IMR-90 (cell line): ENCODE data around the gene REPIN1. TPM values are rescaled to one million over a fixed set of nuclear protein-coding genes. Genes with fewer than 3 reads are reported as not detected.

Experiments
- ATAC-seq: fragments of 200-7000 bp; cut with Tn5 transposase; 2 replicates; pipeline ENCODE4 v1.9.1; 2020; ENCODE audit warnings: low read depth, mild to moderate bottlenecking, moderate library complexity
- BruUV-seq: library from RNA; stranded (reverse); fragments of 400-500 nt; replicated peaks from 2 replicates; lab custom pipeline; 2021; lab: Mats Ljungman, UMichigan
- CTCF ChIA-PET: fragments of 300-600 bp; formaldehyde crosslinking; extraction: SDS; loops from one replicate; lab custom pipeline; 2021; ENCODE audit warnings: antibody characterized with exemption; lab: Yijun Ruan, JAX
- POLR2A ChIA-PET: fragments of 300-600 bp; sonication (Branson Sonifier 250); formaldehyde crosslinking; loops from one replicate; lab custom pipeline; 2022; ENCODE audit warnings: antibody characterized with exemption; ENCODE audit not compliant: unreplicated experiment; lab: Charles Lee
- DNase-seq: peaks from one replicate; pipeline ENCODE4 v3.0.0; 2013
- H2AFZ ChIP-seq: replicated peaks from 2 replicates; pipeline ENCODE3; 2013; ENCODE audit warnings: low read length, mild to moderate bottlenecking; ENCODE audit not compliant: poor library complexity
- H2AK5ac ChIP-seq: 2 replicates; pipeline ENCODE4 v1.6.1; 2013; ENCODE audit warnings: low read depth, low read length, inconsistent platforms
- H2AK9ac ChIP-seq: replicated peaks from 2 replicates; pipeline ENCODE3; 2013; ENCODE audit warnings: mild to moderate bottlenecking, low read depth, low read length, moderate library complexity; ENCODE audit not compliant: poor library complexity
- H2BK120ac ChIP-seq: 2 replicates; pipeline ENCODE4 v1.6.1; 2013; ENCODE audit warnings: low read depth, low read length, inconsistent platforms
- H2BK15ac ChIP-seq: 3 replicates; pipeline ENCODE4 v1.6.1; 2013; ENCODE audit warnings: low read depth, low read length, inconsistent platforms
- H2BK20ac ChIP-seq: 2 replicates; pipeline ENCODE4 v1.6.1; 2013; ENCODE audit warnings: low read depth, mild to moderate bottlenecking, inconsistent platforms, low read length, moderate library complexity
- H2BK5ac ChIP-seq: 2 replicates; pipeline ENCODE4 v1.6.1; 2013; ENCODE audit warnings: mild to moderate bottlenecking, low read depth, low read length, inconsistent platforms; ENCODE audit not compliant: poor library complexity, severe bottlenecking
- H3K14ac ChIP-seq: replicated peaks from 2 replicates; pipeline ENCODE4 v1.6.1; 2013; ENCODE audit warnings: low read depth, low read length, inconsistent platforms
- H3K18ac ChIP-seq: 2 replicates; pipeline ENCODE4 v1.6.1; 2013; ENCODE audit warnings: low read depth, low read length, control low read depth
- H3K23ac ChIP-seq: 2 replicates; pipeline ENCODE4 v1.6.1; 2013; ENCODE audit warnings: low read depth, low read length, inconsistent platforms
- H3K27ac ChIP-seq: 2 replicates; pipeline ENCODE4 v1.5.1; 2013; ENCODE audit warnings: mild to moderate bottlenecking, control low read depth, low read length; ENCODE audit not compliant: insufficient read depth
- H3K27me3 ChIP-seq: 2 replicates; pipeline ENCODE4 v1.6.1; 2013; ENCODE audit warnings: low read length; ENCODE audit not compliant: control insufficient read depth, insufficient read depth
- H3K36me3 ChIP-seq: 2 replicates; pipeline ENCODE4 v1.6.1; 2013; ENCODE audit warnings: low read length, mixed read lengths; ENCODE audit not compliant: control insufficient read depth, insufficient read depth
- H3K4ac ChIP-seq: 2 replicates; pipeline ENCODE4 v1.6.1; 2013; ENCODE audit warnings: low read depth, low read length, inconsistent platforms
- H3K4me1 ChIP-seq: 2 replicates; pipeline ENCODE4 v1.6.1; 2013; ENCODE audit warnings: low read length, mixed read lengths; ENCODE audit not compliant: control insufficient read depth, insufficient read depth
- H3K4me2 ChIP-seq: 2 replicates; pipeline ENCODE4 v1.6.1; 2013; ENCODE audit warnings: low read depth, mild to moderate bottlenecking, control low read depth, low read length, moderate library complexity
- H3K4me3 ChIP-seq: 2 replicates; pipeline ENCODE4 v1.5.1; 2013; ENCODE audit warnings: low read depth, mild to moderate bottlenecking, control low read depth, low read length, moderate library complexity; ENCODE audit not compliant: insufficient read depth
- H3K56ac ChIP-seq: 2 replicates; pipeline ENCODE4 v1.6.1; 2013; ENCODE audit warnings: low read length, inconsistent platforms; ENCODE audit not compliant: insufficient read depth; ENCODE audit errors: extremely low read depth
- H3K79me1 ChIP-seq, 2 experiments: 2 replicates each; pipeline ENCODE4 v1.6.1; 2013; ENCODE audit warnings: low read length in 2 of 2, inconsistent platforms in 1 of 2, low read depth in 1 of 2
- H3K9ac ChIP-seq: 2 replicates; pipeline ENCODE4 v1.6.1; 2013; ENCODE audit warnings: low read depth, low read length, control low read depth
- H3K9me1 ChIP-seq: 2 replicates; pipeline ENCODE4 v1.6.1; 2013; ENCODE audit warnings: low read length, inconsistent platforms; ENCODE audit not compliant: insufficient read depth
- H3K9me3 ChIP-seq: 2 replicates; pipeline ENCODE4 v1.6.1; 2013; ENCODE audit warnings: low read length; ENCODE audit not compliant: control insufficient read depth, insufficient read depth
- H4K20me1 ChIP-seq: 2 replicates; pipeline ENCODE4 v1.6.1; 2013; ENCODE audit warnings: low read length, inconsistent platforms; ENCODE audit not compliant: insufficient read depth
- H4K5ac ChIP-seq: 2 replicates; pipeline ENCODE4 v1.6.1; 2013; ENCODE audit warnings: mild to moderate bottlenecking, low read depth, low read length, control low read depth
- H4K8ac ChIP-seq, 2 experiments: 2 replicates each; pipeline ENCODE4 v1.6.1; 2013; ENCODE audit warnings: low read depth in 2 of 2, low read length in 2 of 2, control low read depth in 1 of 2, inconsistent platforms in 1 of 2
- H4K91ac ChIP-seq: 2 replicates; pipeline ENCODE4 v1.6.1; 2013; ENCODE audit warnings: low read depth, low read length, inconsistent platforms; ENCODE audit not compliant: insufficient read depth
- BHLHE40 ChIP-seq: fragments of 150-350 bp; IDR thresholded peaks from 2 replicates; pipeline ENCODE4 v1.6.1; 2016; ENCODE audit warnings: mild to moderate bottlenecking, low read depth, low read length
- CEBPB ChIP-seq: IDR thresholded peaks from 2 replicates; pipeline ENCODE4 v1.6.1; 2012; ENCODE audit warnings: low read depth, low read length, improper control_type of control experiment
- CTCF ChIP-seq: conservative IDR thresholded peaks from 2 replicates; pipeline ENCODE4 v1.5.1; 2012; ENCODE audit warnings: mild to moderate bottlenecking, low read depth, low read length, improper control_type of control experiment
- MAZ ChIP-seq: IDR thresholded peaks from 2 replicates; pipeline ENCODE4 v1.6.1; 2012; ENCODE audit warnings: low read depth, mild to moderate bottlenecking, low read length, improper control_type of control experiment, moderate library complexity, borderline replicate concordance
- RAD21 ChIP-seq: IDR thresholded peaks from 2 replicates; pipeline ENCODE4 v1.6.1; 2012; ENCODE audit warnings: low read length, improper control_type of control experiment
- SMC3 ChIP-seq: fragments of 150-350 bp; IDR thresholded peaks from 2 replicates; pipeline ENCODE4 v1.6.1; 2016; ENCODE audit warnings: low read depth, mild to moderate bottlenecking, antibody characterized with exemption, low read length, moderate library complexity
- WGBS, 2 experiments: methylation state at CpG; one replicate each; pipeline versions ENCODE4 v1.1.5 to v1.1.7; 2013; ENCODE audit warnings: missing lambda C conversion rate in 2 of 2; ENCODE audit not compliant: insufficient read length in 1 of 2; ENCODE audit errors: extremely low coverage in 2 of 2; 5-methylcytosine and 5-hydroxymethylcytosine counted together
- dilution Hi-C: fragments of 300-500 bp; cut with HindIII; formaldehyde crosslinking; loops from one replicate; pipeline ENCODE4 v1.14.3; 2018; ENCODE audit warnings: low sequenced_read_pairs; ENCODE audit not compliant: unreplicated experiment
- in situ Hi-C: fragments of 300-500 bp; cut with MboI; formaldehyde crosslinking; loops from 3 replicates; pipeline ENCODE4 v1.14.3; 2019; ENCODE audit warnings: low sequenced_read_pairs, inconsistent platforms, mixed read lengths
- intact Hi-C: fragments of 100-400 bp; cut with micrococcal nuclease; formaldehyde crosslinking; loops from 2 replicates; pipeline ENCODE4 v1.10.0; 2022
- polyA plus RNA-seq, 3 experiments: library from polyadenylated mRNA; depleted of rRNA; stranded (reverse); fragments of >200 nt; gene quantifications; 2 replicates each; pipeline ENCODE4 v1.2.3, GENCODE V29; 2012; ENCODE audit warnings: low replicate concordance in 1 of 3
- total RNA-seq: library from RNA; depleted of rRNA; stranded (reverse); fragments of >200 nt; gene quantifications from 2 replicates; pipeline ENCODE4 v1.2.3, GENCODE V29; 2012

Gene REPIN1
- total and polyA plus RNA-seq, 2 of the 4 experiments (the other 2 are of a cell fraction): 19.4 to 50.6 TPM

- in situ Hi-C loops: no loop called here
- WGBS, 2 experiments: 59% methylated on average over 12 of the region's 20 CpGs; no CpG with 5 or more reads in 1 of the 2 experiments
- Histone ChIP-seq H2BK20ac (no peak overlapping the region), H3K79me1 (peaks cover 8 to 27% of the 10 kb centered on the region in 2 experiments), H3K27ac (no peak overlapping the region; the same call in 1 of the 2 replicates), H3K9ac (no peak overlapping the region), H2BK120ac (no peak overlapping the region; the same call in 1 of the 2 replicates), H3K4me3 (no peak overlapping the region), H3K14ac (no peak overlapping the region), H4K20me1 (no peaks in the 10 kb centered on the region), H4K91ac (no peak overlapping the region), H3K56ac (no peak overlapping the region), H3K27me3 (no peaks in the 10 kb centered on the region), H4K8ac (no peak overlapping the region), H2BK15ac (no peak overlapping the region), H3K18ac (no peak overlapping the region), H3K4me1 (peaks cover 9% of the 10 kb centered on the region; the same call in 1 of the 2 replicates), H3K36me3 (peaks cover 6% of the 10 kb centered on the region), H3K9me3 (no peaks in the 10 kb centered on the region), H3K4me2 (no peak overlapping the region), H3K4ac (0 out of 2 replicates have a peak overlapping the region, but pooled peaks have one; percentile 26), H3K23ac (no peak overlapping the region), H2BK5ac (no peak overlapping the region), H2AK9ac (peak overlapping the region; percentile 81), H2AFZ (peak overlapping the region; percentile 78), H2AK5ac (peak overlapping the region; percentile 28; the same call in 1 of the 2 replicates), H4K5ac (no peak overlapping the region), H3K9me1 (no peaks in the 10 kb centered on the region)
- DNase-seq: peak; percentile 65
- peak; percentile 22; the same call in 1 of the 2 replicates for TF ChIP-seq MAZ
- TF ChIP-seq CTCF: peak; percentile 61
- no peak; the same call in 1 of the 2 replicates for TF ChIP-seq BHLHE40
- TF ChIP-seq SMC3: peak; percentile 55
- peak; percentile 69 for TF ChIP-seq RAD21
- peak; percentile 71 for TF ChIP-seq CEBPB
- peak; percentile 83 for ATAC-seq
- intact Hi-C loops: no loop called here
- dilution Hi-C loops: no loop called here
- CTCF ChIA-PET: interaction anchor here (0.7 kb wide), 1 partner anchor 509 kb away, joined by 3 read pairs; no protein-coding TSS in a partner anchor
- no TSS peak for BruUV-seq
- POLR2A ChIA-PET: interaction anchor here (0.5 kb wide), 1 partner anchor 18 kb away, joined by 3 read pairs; no protein-coding TSS in a partner anchor
Measured at GRCh38 chr7:150388709-150389531, 20.3 kb downstream of the REPIN1 start.
